Measurements from ENCODE around the gene LRCOL1.

Gene LRCOL1

DNA sequence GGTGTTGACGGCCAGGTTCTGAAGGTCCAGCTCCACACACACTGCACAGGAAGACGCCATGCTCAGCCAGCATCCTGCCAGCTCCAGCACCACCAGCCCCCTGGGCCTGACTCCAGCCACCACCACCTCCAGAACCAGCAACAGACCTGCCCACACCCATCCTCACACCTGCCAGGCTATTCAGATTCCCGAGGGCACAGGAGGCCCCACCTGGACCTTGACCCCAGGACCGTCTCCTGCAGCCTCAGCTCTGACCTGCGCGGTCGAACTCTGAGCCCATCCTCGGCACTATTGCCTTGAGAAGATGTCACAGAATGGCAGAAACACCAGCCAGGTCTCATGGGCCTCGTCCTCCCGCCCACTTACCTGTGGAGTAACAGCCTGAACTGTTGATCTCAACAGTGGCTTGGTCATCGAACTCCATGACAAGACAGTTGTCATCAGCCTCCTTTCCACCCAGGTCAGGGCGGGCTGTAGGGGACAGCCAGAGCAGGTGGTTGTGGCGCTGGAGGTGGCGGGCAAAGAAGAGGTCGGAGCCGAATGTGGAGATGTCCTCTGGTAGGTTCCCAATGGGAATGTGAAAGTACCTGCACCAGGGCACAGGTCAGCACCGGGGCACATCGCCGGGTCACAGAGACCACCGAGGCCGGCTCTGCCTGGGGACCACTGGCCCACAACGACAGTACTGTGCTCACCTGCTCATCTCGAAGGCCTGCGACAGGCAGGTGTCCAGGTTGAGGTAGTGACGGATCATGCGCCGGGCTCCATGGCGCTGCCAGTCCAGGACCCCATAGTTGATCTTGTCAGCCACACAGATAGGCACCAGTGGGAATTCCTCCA, 31.6 kb upstream of the LRCOL1 start:
- H3K4me1 ChIP-seq (ENCODE audit: control extremely low read depth in 1 of 4, control insufficient read depth in 4 of 4, insufficient read depth in 4 of 4, low read length in 3 of 4) = peaks cover 0 to 11% (median 2%) of the 10 kb centered on the region in 4 experiments
- H3K27ac ChIP-seq (ENCODE audit: insufficient read depth in 1 of 2, low read depth in 1 of 2, low read length in 2 of 2, poor library complexity in 1 of 2, severe bottlenecking in 2 of 2) = no peak overlapping the region
- POLR2A ChIA-PET = interaction anchor here (0.5 kb wide), 1 partner anchor 19 kb away, joined by 3 read pairs; no protein-coding TSS in a partner anchor
- CTCF ChIA-PET = interaction anchor here (4.6 to 5.8 kb wide), 2 partner anchors 14 to 42 kb away, joined by 28 to 29 read pairs; no protein-coding TSS in a partner anchor
- no peaks in the 10 kb centered on the region for H3K27me3 ChIP-seq (replicated peaks in 2 of 5; ENCODE audit: control insufficient read depth in 4 of 5, insufficient read depth in 5 of 5, low read length in 4 of 5)
- WGBS (ENCODE audit: insufficient coverage) = 97% methylated on average over 27 of the region's 28 CpGs
- no peak for DNase-seq
- H3K9me3 ChIP-seq (ENCODE audit: control extremely low read depth in 1 of 5, control insufficient read depth in 4 of 5, insufficient read depth in 2 of 5, low read depth in 1 of 5, low read length in 4 of 5) = no peaks in the 10 kb centered on the region
- peaks cover 4 to 88% (median 62%) of the 10 kb centered on the region in 4 experiments for H3K36me3 ChIP-seq (ENCODE audit: control insufficient read depth in 4 of 4, insufficient read depth in 4 of 4, low read length in 3 of 4)
- no peak overlapping the region for H3K4me3 ChIP-seq (ENCODE audit: control insufficient read depth in 1 of 7, extremely low read depth in 1 of 7, insufficient read depth in 4 of 7, low read depth in 2 of 7, low read length in 6 of 7)

DNA sequence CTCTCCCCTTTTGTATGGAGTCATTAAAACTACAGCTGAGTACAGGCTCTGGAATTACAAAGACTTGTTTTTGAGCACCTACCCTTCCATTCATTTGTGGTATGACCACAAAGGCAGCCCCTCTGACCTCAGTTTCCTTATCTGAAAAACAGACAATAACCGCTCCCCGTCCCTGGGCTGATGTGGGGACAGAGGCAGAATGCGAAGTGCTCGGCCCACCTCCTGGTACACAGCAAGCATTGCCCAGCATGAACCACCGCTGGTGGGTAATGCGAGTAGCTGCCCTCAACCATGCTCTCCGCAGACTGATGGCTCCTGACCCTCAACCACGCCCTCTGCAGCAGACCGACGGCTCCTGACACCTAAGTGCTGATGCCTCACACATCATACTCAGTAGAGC, 30.6 kb upstream of the LRCOL1 start:
- ChIA-PET POLR2A (no interaction called here), CTCF (interaction anchor here (0.7 to 5.8 kb wide), 4 partner anchors 8 to 41 kb away, joined by 3 to 29 read pairs (median 16); no protein-coding TSS in a partner anchor)
- Histone ChIP-seq H3K27me3 (replicated peaks in 2 of 5; ENCODE audit: control insufficient read depth in 4 of 5, insufficient read depth in 5 of 5, low read length in 4 of 5) (no peaks in the 10 kb centered on the region), H3K4me3 (ENCODE audit: control insufficient read depth in 1 of 7, extremely low read depth in 1 of 7, insufficient read depth in 4 of 7, low read depth in 2 of 7, low read length in 6 of 7) (no peak overlapping the region), H3K27ac (ENCODE audit: insufficient read depth in 1 of 2, low read depth in 1 of 2, low read length in 2 of 2, poor library complexity in 1 of 2, severe bottlenecking in 2 of 2) (no peak overlapping the region), H3K36me3 (ENCODE audit: control insufficient read depth in 4 of 4, insufficient read depth in 4 of 4, low read length in 3 of 4) (peaks cover 6 to 89% (median 61%) of the 10 kb centered on the region in 4 experiments), H3K4me1 (ENCODE audit: control extremely low read depth in 1 of 4, control insufficient read depth in 4 of 4, insufficient read depth in 4 of 4, low read length in 3 of 4) (peaks cover 0 to 13% (median 2%) of the 10 kb centered on the region in 4 experiments), H3K9me3 (ENCODE audit: control extremely low read depth in 1 of 5, control insufficient read depth in 4 of 5, insufficient read depth in 2 of 5, low read depth in 1 of 5, low read length in 4 of 5) (no peaks in the 10 kb centered on the region)
- DNase-seq = peak in 1 of 3 donors; percentile 42
- WGBS (ENCODE audit: insufficient coverage) = 77% methylated on average over 10 of the region's 10 CpGs

DNA sequence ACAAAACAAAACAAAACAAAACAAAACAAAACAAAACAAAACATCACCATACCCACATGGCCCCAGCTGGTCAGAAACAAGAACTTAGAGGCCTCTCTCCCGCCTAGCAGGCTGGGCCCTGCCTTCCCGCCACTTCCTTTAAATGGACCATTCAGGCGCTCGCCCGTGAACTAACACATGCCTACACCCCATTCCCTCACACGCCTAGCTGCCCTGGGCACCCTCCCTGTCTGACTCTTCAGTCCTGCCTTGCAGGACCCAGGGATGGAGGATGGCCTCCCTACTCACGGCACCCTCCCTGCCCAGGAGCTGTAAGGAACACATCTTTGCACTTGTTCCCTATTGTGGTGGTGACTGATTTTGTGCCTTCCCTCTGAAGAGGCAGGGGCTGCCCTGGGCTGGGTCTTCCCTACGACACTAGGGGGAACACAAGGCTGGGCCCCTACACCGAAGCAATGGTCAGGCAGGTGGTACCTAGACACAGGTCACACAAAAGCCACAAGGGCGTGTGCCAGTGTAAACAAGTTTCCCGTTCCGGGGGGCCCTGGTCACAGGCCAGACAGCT, 29.7 kb upstream of the LRCOL1 start:
- 88% methylated on average over 11 of the region's 12 CpGs for WGBS (ENCODE audit: insufficient coverage)
- CTCF ChIA-PET = interaction anchor here (1.7 to 5.8 kb wide), 4 partner anchors 8 to 40 kb away, joined by 4 to 29 read pairs (median 16); no protein-coding TSS in a partner anchor
- Histone ChIP-seq H3K36me3 (ENCODE audit: control insufficient read depth in 4 of 4, insufficient read depth in 4 of 4, low read length in 3 of 4) (peaks cover 10 to 90% (median 63%) of the 10 kb centered on the region in 4 experiments), H3K4me1 (ENCODE audit: control extremely low read depth in 1 of 4, control insufficient read depth in 4 of 4, insufficient read depth in 4 of 4, low read length in 3 of 4) (peaks cover 0 to 14% (median 2%) of the 10 kb centered on the region in 4 experiments), H3K27me3 (replicated peaks in 2 of 5; ENCODE audit: control insufficient read depth in 4 of 5, insufficient read depth in 5 of 5, low read length in 4 of 5) (no peaks in the 10 kb centered on the region), H3K27ac (ENCODE audit: insufficient read depth in 1 of 2, low read depth in 1 of 2, low read length in 2 of 2, poor library complexity in 1 of 2, severe bottlenecking in 2 of 2) (no peak overlapping the region), H3K9me3 (ENCODE audit: control extremely low read depth in 1 of 5, control insufficient read depth in 4 of 5, insufficient read depth in 2 of 5, low read depth in 1 of 5, low read length in 4 of 5) (no peaks in the 10 kb centered on the region), H3K4me3 (ENCODE audit: control insufficient read depth in 1 of 7, extremely low read depth in 1 of 7, insufficient read depth in 4 of 7, low read depth in 2 of 7, low read length in 6 of 7) (no peak overlapping the region)
- peak in 1 of 3 donors; percentile 32 for DNase-seq
- POLR2A ChIA-PET = no interaction called here

DNA sequence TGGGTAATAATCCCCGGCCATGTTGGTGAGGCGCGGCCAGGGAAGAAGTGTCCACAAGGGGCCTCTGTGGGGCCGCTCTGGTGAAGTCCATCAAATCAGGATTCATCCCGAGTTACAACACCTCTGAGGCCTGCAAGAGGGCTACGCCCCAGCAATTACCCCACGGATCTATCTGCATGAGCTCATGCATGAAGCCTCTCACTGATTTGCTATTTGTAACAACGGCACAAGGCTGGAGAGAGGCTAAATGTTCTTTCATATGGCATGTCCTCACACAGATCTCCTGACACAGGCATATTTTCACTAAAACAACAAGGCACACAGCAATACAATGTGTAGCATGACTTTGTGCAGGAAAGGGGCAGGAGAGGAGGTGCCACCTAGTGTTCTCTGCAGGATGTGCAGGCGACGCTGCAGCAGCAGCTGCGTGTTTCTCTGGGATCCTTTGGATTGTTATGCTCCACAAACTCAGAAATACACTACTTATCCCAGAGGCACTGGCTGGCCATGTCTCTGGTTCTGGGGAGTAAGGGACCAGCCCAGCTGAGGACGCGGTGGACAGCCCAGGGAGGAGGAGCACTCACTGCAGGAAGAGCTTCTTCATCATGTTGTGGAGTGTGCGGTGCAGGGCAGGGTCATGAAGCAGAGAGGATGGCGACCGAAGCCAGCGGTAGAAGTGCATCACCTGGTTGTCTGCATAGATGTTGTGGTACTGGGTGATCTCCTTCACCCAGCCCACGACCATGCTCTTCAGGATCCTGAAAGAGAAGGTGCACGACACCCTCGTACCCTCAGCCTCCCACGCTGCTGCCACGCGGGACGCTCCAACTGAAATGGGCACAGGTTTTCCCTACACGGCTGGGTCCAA, 28.4 kb upstream of the LRCOL1 start:
- Histone ChIP-seq H3K4me1 (ENCODE audit: control extremely low read depth in 1 of 4, control insufficient read depth in 4 of 4, insufficient read depth in 4 of 4, low read length in 3 of 4) (peaks cover 0 to 14% (median 2%) of the 10 kb centered on the region in 4 experiments), H3K9me3 (ENCODE audit: control extremely low read depth in 1 of 5, control insufficient read depth in 4 of 5, insufficient read depth in 2 of 5, low read depth in 1 of 5, low read length in 4 of 5) (no peaks in the 10 kb centered on the region), H3K4me3 (ENCODE audit: control insufficient read depth in 1 of 7, extremely low read depth in 1 of 7, insufficient read depth in 4 of 7, low read depth in 2 of 7, low read length in 6 of 7) (no peak overlapping the region), H3K36me3 (ENCODE audit: control insufficient read depth in 4 of 4, insufficient read depth in 4 of 4, low read length in 3 of 4) (peaks cover 12 to 95% (median 72%) of the 10 kb centered on the region in 4 experiments), H3K27me3 (replicated peaks in 2 of 5; ENCODE audit: control insufficient read depth in 4 of 5, insufficient read depth in 5 of 5, low read length in 4 of 5) (no peaks in the 10 kb centered on the region), H3K27ac (ENCODE audit: insufficient read depth in 1 of 2, low read depth in 1 of 2, low read length in 2 of 2, poor library complexity in 1 of 2, severe bottlenecking in 2 of 2) (no peak overlapping the region)
- peak in 1 of 3 donors; percentile 43 for DNase-seq
- CTCF ChIA-PET = interaction anchor here (1.1 to 5.8 kb wide), 12 partner anchors 9 to 81 kb away, joined by 3 to 29 read pairs (median 8); no protein-coding TSS in a partner anchor
- POLR2A ChIA-PET = no interaction called here
- 93% methylated on average over 19 of the region's 25 CpGs for WGBS (ENCODE audit: insufficient coverage)

DNA sequence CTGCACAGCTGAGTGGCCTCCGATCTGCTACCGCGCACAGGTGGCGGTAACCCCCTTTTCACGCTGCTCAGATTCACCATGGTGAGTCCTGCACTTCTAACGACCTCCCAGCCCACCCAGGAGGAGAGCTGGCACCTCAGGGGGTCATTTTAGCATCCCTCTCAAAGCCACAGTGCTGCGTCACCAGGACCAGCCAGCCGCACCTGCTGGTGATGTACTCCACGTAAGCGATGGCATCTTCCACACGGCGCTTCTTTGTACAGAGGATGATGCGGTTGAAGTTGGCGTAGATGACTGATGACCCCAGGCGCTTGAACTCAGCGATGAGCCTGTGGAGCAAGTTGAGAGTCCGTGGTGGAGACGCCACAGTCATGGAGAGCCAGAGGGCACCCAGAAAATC, 27.4 kb upstream of the LRCOL1 start:
- ChIA-PET POLR2A (no interaction called here), CTCF (interaction anchor here (1.0 to 5.8 kb wide), 10 partner anchors 12 to 66 kb away, joined by 3 to 29 read pairs (median 10); partner anchors contain the start of gene LRCOL1)
- Histone ChIP-seq H3K4me3 (ENCODE audit: control insufficient read depth in 1 of 7, extremely low read depth in 1 of 7, insufficient read depth in 4 of 7, low read depth in 2 of 7, low read length in 6 of 7) (no peak overlapping the region), H3K36me3 (ENCODE audit: control insufficient read depth in 4 of 4, insufficient read depth in 4 of 4, low read length in 3 of 4) (peaks cover 12 to 93% (median 71%) of the 10 kb centered on the region in 4 experiments), H3K27ac (ENCODE audit: insufficient read depth in 1 of 2, low read depth in 1 of 2, low read length in 2 of 2, poor library complexity in 1 of 2, severe bottlenecking in 2 of 2) (no peak overlapping the region), H3K9me3 (ENCODE audit: control extremely low read depth in 1 of 5, control insufficient read depth in 4 of 5, insufficient read depth in 2 of 5, low read depth in 1 of 5, low read length in 4 of 5) (no peaks in the 10 kb centered on the region), H3K27me3 (replicated peaks in 2 of 5; ENCODE audit: control insufficient read depth in 4 of 5, insufficient read depth in 5 of 5, low read length in 4 of 5) (no peaks in the 10 kb centered on the region), H3K4me1 (ENCODE audit: control extremely low read depth in 1 of 4, control insufficient read depth in 4 of 4, insufficient read depth in 4 of 4, low read length in 3 of 4) (peaks cover 0 to 14% (median 2%) of the 10 kb centered on the region in 4 experiments)
- 96% methylated on average over 18 of the region's 18 CpGs for WGBS (ENCODE audit: insufficient coverage)
- DNase-seq = no peak

DNA sequence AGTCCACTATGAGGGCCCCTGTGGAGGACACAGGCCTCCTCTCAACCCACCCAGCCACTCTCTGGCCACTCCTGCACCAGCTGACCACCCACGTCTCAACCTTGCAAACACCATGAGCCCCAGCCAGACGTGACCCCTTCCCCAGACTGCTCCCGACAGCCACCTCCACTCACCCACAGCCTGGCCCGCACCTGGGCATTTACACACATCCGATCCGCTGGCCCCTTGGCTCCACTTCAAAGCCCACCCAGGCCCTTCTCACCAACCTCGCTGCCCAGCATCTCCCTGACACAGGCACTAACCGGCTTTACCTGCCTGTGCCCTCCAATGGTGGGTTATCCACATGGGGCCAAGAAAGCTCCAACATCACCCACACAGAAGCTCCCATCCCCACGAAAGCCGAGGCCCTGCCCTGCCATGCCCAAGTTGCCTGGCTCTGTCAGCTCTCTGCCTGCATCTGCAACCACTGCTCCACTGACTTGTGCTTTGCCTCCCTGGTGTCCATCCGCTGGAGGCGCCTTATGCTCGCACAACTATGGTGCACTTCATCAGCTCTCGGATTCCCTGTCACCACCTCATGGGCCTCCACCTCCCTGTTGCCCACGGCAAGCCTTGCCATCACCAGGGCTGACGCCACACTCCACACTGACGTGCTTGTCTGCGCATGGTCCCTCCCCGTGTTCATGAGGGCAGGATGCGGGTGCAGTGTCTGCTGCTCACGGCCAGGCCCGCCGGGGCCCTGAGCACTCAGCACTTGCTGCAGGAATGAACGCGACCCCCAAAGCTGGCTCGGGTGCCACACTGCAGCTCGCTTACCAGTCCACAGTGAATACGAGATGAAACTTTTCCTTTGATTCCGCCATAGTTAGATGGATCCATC, 24.9 kb upstream of the LRCOL1 start:
- no peaks in the 10 kb centered on the region for H3K9me3 ChIP-seq (ENCODE audit: control extremely low read depth in 1 of 5, control insufficient read depth in 4 of 5, insufficient read depth in 2 of 5, low read depth in 1 of 5, low read length in 4 of 5)
- H3K4me3 ChIP-seq (ENCODE audit: control insufficient read depth in 1 of 7, extremely low read depth in 1 of 7, insufficient read depth in 4 of 7, low read depth in 2 of 7, low read length in 6 of 7) = no peak overlapping the region
- DNase-seq = no peak
- 91% methylated on average over 27 of the region's 29 CpGs for WGBS (ENCODE audit: insufficient coverage)
- POLR2A ChIA-PET = interaction anchor here (0.6 kb wide), 1 partner anchor 43 kb away, joined by 3 read pairs; no protein-coding TSS in a partner anchor
- no peak overlapping the region for H3K27ac ChIP-seq (ENCODE audit: insufficient read depth in 1 of 2, low read depth in 1 of 2, low read length in 2 of 2, poor library complexity in 1 of 2, severe bottlenecking in 2 of 2)
- H3K36me3 ChIP-seq (ENCODE audit: control insufficient read depth in 4 of 4, insufficient read depth in 4 of 4, low read length in 3 of 4) = peaks cover 16 to 93% (median 69%) of the 10 kb centered on the region in 4 experiments
- H3K4me1 ChIP-seq (ENCODE audit: control extremely low read depth in 1 of 4, control insufficient read depth in 4 of 4, insufficient read depth in 4 of 4, low read length in 3 of 4) = peaks cover 0 to 7% (median 0%) of the 10 kb centered on the region in 4 experiments
- no peaks in the 10 kb centered on the region for H3K27me3 ChIP-seq (replicated peaks in 2 of 5; ENCODE audit: control insufficient read depth in 4 of 5, insufficient read depth in 5 of 5, low read length in 4 of 5)
- CTCF ChIA-PET = interaction anchor here (1.0 to 4.0 kb wide), 4 partner anchors 21 to 36 kb away, joined by 3 to 17 read pairs (median 10); partner anchors contain the start of gene LRCOL1
